HG02943 (cell line): Measurements from ENCODE around the gene MAP4K4.

Experiments used
- ATAC-seq: cut with Tn5 transposase; IDR thresholded peaks from one replicate; pipeline ENCODE4 v1.9.1; 2021; ENCODE audit warnings: mild to moderate bottlenecking, low read depth, moderate library complexity; ENCODE audit not compliant: unreplicated experiment

The MAP4K4 gene

DNA sequence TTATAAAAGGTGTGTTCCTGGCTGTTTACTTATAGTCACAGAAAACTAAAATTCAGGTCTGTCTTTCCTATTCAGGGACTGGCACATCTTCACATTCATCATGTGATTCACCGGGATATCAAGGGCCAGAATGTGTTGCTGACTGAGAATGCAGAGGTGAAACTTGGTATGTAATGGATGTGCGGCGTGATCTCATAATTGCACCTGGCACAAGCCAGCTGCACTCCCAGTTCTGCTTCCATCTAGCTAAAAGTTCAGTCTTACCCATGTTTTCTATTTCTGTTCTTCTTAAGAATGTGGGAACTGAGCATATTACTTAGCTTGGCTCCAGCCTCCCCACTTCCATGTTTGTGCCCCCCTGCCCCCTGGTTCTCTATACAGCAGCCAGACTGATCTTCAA is 131.9 kb downstream of the MAP4K4 start:
- no peak for ATAC-seq

DNA sequence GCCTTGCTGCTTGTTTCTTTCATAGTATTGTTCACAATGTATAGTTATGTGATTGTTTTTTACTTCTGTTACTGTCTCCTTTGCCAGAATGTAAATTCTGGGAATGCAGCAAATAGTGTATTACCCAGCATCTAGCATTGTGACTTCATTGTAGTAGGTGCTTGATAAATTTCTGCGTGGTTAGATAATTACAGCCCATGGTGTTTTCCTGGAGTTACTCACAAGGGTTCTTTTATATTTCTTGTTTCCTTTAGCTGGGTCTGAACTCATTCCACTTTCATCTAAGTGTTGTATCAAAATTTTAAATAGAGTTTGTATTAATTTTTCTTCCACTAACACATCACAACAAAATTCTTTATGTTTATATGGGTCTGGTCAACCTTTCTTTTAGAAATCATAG is 132.6 kb downstream of the MAP4K4 start:
- ATAC-seq, result no peak

DNA sequence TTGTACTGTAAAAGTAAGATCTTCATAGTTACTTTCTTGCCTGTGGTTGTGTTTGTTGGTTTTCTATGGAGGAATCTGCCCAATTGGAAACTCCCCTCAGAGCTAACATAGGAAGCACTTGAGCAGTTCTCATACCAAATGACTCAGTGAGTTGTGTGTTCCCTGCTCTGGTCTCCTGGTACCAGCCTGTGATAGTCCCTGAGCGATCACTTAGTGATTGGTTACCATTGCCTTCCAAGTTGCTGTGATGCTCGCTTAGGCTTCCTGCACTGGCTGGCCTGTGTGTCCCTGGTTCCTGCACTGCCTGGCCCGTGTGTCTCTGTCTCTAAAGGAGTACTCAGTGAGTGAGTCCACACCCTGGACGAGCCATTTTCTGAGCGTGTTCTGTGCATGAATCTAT is 133.0 kb downstream of the MAP4K4 start:
- ATAC-seq, result no peak

- peak; percentile 60 for ATAC-seq
These were observed 133.9 kb downstream of the MAP4K4 start for GRCh38 chr2:101831351-101831865.

DNA sequence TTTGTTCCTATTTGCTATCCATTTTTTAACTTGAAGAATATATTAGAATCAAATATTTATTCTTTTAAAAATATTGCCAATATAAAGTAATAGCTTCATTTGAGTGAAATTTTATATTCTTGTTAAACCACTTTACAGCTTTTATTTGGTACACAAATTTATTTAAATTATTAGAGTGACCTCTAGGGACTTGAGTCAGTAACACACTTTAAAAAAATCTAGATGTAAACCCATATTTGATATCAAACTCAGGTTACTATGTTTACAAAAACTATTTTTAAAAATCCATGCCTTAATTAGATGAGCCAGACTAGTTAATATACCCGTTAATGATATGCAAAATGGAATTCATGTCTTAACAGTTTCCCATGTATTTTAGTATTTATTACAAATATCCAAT is 134.6 kb downstream of the MAP4K4 start:
- no peak for ATAC-seq

DNA sequence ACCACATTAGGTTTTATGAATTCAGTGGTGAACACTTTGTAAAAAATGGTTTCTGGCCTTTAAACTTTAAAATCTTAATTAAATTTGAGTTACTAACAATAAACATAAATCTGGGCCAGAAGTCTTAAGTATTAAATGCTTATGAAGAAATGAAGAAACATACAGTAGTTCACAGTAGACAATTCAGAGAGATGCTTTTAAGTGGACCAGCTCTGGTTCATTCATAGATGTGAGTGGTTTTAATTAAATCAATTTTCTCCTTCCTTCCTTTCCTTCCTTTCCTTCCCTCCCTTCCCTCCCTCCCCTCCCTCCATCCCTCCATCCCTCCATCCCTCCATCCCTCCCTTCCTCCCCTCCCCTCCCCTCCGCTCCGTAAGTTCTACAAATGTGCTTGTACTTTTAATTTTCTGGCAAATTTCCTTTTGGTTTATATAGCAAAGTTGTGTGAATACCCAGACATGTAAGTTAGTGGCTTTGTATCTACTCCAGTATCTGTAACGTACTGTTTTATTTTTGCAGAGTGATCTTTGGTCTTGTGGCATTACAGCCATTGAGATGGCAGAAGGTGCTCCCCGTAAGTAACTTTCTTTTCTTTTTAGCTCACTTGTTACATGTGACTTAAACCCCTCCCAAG is 136.5 kb downstream of the MAP4K4 start:
- no peak for ATAC-seq

DNA sequence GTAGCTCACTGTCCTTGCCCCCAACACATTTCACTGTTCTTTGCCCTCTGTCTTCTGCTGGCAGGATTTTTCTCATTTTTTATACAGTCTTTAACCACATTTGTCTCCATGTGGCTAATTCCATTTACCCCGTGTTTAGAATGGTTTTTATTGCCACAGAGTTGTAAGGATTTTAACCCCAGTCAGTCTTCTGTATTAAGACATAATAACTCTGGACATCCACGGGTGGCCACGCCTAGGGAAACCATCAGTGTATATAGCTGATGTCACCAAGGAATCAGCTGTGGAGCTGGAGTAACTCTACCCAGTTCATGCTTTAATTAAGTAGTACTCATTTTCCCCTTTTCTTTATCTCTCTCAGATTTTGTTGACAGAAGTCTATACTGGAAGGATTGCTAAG is 139.8 kb downstream of the MAP4K4 start:
- no peak for ATAC-seq

GRCh38 chr2:101841679-101842327 is 144.3 kb downstream of the MAP4K4 start:
- ATAC-seq, result no peak

DNA sequence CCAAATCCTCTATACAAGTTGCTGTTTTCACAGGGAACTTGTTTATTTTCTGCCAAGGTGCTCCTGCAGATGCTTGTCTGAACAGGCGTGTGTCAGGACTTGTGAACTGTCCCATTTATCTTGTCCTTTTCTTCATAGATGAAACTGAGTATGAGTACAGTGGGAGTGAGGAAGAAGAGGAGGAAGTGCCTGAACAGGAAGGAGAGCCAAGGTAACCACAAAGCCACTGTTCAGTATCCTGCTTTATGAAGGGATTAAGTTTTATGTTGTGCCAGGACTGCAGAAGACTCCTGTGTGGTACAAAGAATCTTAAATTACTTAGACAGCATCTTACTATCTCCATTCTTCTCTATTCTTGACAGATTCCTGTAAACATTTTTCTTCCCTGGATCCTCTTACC is 145.0 kb downstream of the MAP4K4 start:
- no peak for ATAC-seq

DNA sequence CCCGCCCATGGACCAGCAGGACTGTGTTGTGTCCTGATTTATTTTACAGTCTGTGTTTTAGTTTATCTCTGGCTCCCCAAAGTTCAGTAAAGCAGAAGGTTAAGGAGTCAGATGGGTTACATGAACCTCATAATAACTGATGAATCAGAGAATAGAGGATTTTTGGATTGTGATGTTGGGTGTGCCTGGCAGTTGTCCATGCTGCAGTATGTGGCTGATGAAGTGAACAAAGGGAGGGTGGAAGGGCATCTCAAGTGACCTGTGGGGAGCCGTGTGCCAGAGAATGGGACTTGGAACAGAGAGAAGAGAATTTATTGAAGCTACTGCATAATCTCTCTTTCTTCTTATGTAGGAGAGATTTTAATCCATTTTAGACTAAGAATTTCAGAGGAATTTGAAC is 145.5 kb downstream of the MAP4K4 start:
- ATAC-seq, result no peak

DNA sequence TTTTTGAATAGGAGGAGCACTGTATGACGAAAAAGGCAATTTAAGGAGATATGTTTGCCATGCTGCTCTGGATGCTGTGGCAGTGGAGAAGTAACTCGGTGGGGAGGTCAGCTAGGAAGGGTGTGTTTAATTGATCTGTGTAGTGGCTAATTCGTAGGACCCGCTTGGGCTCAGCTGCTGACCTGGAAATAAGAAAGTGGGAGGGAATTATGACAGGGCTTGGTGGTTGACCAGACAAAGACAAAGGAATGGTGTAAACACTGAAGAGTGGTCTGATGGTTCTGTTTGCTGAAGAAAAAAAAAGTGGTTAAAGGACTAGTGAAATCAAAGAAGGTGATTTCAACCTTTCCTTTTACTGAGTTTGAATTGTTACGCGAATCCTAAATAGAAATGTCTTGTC is 146.0 kb downstream of the MAP4K4 start:
- no peak for ATAC-seq

DNA sequence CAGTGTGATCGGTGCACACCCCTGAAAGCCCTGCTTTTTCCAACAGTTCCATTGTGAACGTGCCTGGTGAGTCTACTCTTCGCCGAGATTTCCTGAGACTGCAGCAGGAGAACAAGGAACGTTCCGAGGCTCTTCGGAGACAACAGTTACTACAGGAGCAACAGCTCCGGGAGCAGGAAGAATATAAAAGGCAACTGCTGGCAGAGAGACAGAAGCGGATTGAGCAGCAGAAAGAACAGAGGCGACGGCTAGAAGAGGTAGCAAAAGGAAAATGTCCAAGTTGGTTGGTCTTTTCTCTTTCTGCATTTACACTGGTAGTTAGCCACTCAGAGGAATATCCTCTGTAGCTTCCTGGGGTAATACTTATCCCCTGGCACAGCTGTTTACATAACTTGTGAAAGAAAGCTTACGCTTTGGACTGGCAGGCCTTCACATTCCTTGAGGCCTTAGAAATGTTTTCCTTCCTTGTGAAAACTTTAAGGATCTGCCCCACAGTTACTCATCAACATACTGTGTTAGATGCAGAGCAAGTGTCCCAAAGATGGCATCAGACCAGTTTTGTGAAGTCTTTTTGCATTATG is 146.6 kb downstream of the MAP4K4 start:
- ATAC-seq, result no peak

DNA sequence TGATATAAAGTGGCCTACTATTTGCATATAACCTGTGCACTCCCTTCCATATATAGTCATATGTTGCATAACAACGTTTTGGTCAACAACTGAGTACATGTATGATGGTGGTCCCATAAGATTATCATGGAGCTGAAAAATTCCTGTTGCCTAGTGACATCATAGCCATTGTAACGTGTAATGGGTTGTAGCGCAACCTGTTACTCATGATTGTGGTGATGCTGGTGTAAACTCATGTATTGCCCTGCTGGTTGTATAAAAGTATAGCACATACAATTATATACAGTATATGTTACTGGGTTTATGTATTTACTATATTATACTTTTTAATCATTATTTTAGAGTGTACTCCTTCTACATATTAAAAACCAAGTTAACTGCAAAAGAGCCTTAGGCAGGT is 149.5 kb downstream of the MAP4K4 start:
- no peak for ATAC-seq

- ATAC-seq, result no peak
These were observed 150.3 kb downstream of the MAP4K4 start for GRCh38 chr2:101847661-101848339.

GRCh38 chr2:101848769-101849410 is 151.4 kb downstream of the MAP4K4 start:
- ATAC-seq, result no peak

- no peak for ATAC-seq
These were observed 152.9 kb downstream of the MAP4K4 start for GRCh38 chr2:101850450-101850849.

- no peak for ATAC-seq
These were observed 153.5 kb downstream of the MAP4K4 start for GRCh38 chr2:101850991-101851390.

GRCh38 chr2:101852824-101853223 is 155.3 kb downstream of the MAP4K4 start:
- no peak for ATAC-seq

DNA sequence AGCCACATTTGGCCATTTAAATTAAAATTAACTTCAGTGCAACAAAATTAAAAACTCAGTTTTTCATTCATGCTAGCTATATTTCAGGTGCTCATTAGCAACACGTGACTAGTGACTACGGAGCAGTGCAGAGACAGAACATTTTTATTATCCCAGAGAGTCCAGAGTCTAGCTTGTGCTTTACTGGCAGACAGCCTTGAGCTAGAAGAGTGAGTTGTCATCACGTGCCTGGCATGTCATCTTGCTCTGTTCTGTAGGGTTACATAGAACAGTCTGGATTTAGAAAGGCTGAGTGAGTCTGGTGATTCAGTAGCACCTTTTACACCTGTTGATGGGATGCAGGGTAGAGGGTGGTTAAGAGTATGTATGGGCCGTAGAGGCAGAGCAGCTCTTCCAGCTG is 157.4 kb downstream of the MAP4K4 start:
- no peak for ATAC-seq

DNA sequence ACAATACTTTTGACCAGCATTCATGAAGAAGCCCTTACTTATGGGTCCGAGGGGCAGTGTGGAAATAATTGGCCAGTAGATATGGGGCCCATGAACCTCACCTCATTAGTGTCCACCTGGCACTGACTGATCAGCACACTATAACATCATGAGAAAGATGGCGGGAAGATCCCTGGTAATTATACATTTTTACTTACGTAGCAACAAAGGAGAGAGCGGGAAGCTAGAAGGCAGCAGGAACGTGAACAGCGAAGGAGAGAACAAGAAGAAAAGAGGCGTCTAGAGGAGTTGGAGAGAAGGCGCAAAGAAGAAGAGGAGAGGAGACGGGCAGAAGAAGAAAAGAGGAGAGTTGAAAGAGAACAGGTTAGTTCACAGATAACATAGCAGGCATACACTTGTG is 158.3 kb downstream of the MAP4K4 start:
- no peak for ATAC-seq

DNA sequence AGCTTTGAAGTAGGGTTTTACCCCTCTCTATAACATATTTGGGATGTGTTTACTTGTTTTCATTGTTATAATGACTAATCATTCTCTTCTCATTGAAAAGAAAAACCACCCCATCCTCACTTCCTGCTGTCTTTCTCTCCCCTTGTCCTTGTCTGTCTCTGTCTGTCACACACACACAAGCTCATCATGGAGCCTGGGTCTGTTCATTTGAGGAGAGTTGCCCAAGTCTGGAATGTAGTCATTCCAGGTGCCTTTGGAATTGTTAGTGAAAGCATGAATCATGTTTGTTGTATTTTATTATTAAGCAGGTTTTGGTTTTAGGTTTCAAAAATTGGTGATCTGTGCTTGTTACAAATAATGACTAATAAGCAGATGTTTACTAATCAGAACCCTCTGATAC is 160.7 kb downstream of the MAP4K4 start:
- ATAC-seq, result no peak
